Stomach smooth muscle (tissue), 2 donors: ENCODE measurements around the gene STK24.

Experiments used
- H3K27ac ChIP-seq: one replicate; pipeline ENCODE4 v1.7.0; 2013; ENCODE audit warnings: mild to moderate bottlenecking, low read length, inconsistent platforms
- H3K27me3 ChIP-seq, 2 donors: one replicate each; pipeline ENCODE4 v1.7.0; 2013; ENCODE audit warnings: low read length in 2 of 2; ENCODE audit not compliant: insufficient read depth in 2 of 2, control insufficient read depth in 1 of 2
- H3K36me3 ChIP-seq, 2 donors: one replicate each; pipeline ENCODE4 v1.7.0; 2013; ENCODE audit warnings: low read length in 2 of 2; ENCODE audit not compliant: control insufficient read depth in 2 of 2, insufficient read depth in 2 of 2
- H3K4me1 ChIP-seq: one replicate; pipeline ENCODE4 v1.7.0; 2013; ENCODE audit warnings: low read length; ENCODE audit not compliant: control insufficient read depth, insufficient read depth
- H3K4me3 ChIP-seq, 2 donors: one replicate each; pipeline ENCODE4 v1.7.0; 2013; ENCODE audit warnings: low read length in 2 of 2
- H3K9ac ChIP-seq, 2 donors: one replicate each; pipeline ENCODE4 v1.7.0; 2013; ENCODE audit warnings: low read length in 2 of 2, mild to moderate bottlenecking in 1 of 2
- H3K9me3 ChIP-seq, 2 donors: one replicate each; pipeline ENCODE4 v1.7.0; 2013; ENCODE audit warnings: low read length in 2 of 2; ENCODE audit not compliant: control insufficient read depth in 2 of 2
- donor health status: healthy.
- donor health status: Pancreatic carcinoma.

The STK24 gene

GRCh38 chr13:98532254-98532653 is 44.7 kb downstream of the STK24 start:
- Histone ChIP-seq H3K9me3 (no peaks in the 10 kb centered on the region), H3K9ac (no peak overlapping the region), H3K27me3 (no peaks in the 10 kb centered on the region), H3K27ac (no peak overlapping the region), H3K4me3 (no peak overlapping the region), H3K36me3 (peaks cover 0 to 2% of the 10 kb centered on the region in 2 donors), H3K4me1 (peaks cover 20% of the 10 kb centered on the region)

DNA sequence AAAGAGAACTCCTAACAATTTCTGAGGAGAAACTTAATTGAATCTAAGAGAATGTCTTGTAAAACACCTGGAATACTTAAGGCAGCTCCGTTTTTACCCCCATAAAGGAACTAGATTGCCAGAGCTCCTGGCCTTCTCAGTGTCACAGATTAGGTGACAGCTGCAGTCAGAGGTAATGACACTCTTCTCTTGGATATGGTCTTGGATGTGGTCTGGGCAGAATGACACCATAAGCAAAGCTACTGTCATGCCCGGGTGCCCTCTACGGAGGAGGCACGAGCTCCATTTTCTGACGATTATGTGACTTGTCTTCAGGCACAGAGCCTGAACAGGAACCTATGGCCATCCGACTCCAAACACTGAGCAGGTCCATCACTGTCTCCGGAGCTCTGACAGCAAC is 46.7 kb downstream of the STK24 start:
- Histone ChIP-seq H3K9me3 (no peaks in the 10 kb centered on the region), H3K9ac (no peak overlapping the region), H3K36me3 (no peaks in the 10 kb centered on the region), H3K4me3 (no peak overlapping the region), H3K4me1 (peaks cover 22% of the 10 kb centered on the region), H3K27me3 (no peaks in the 10 kb centered on the region), H3K27ac (no peak overlapping the region)

GRCh38 chr13:98529171-98529570 is 47.7 kb downstream of the STK24 start:
- Histone ChIP-seq H3K9ac (no peak overlapping the region), H3K4me3 (no peak overlapping the region), H3K4me1 (peaks cover 30% of the 10 kb centered on the region), H3K9me3 (no peaks in the 10 kb centered on the region), H3K36me3 (no peaks in the 10 kb centered on the region), H3K27me3 (no peaks in the 10 kb centered on the region), H3K27ac (no peak overlapping the region)

GRCh38 chr13:98528663-98529064 is 48.2 kb downstream of the STK24 start:
- Histone ChIP-seq H3K4me3 (no peak overlapping the region), H3K9me3 (no peaks in the 10 kb centered on the region), H3K27me3 (no peaks in the 10 kb centered on the region), H3K9ac (no peak overlapping the region), H3K36me3 (no peaks in the 10 kb centered on the region), H3K4me1 (peaks cover 30% of the 10 kb centered on the region), H3K27ac (no peak overlapping the region)

GRCh38 chr13:98527526-98527925 is 49.4 kb downstream of the STK24 start:
- peaks cover 38% of the 10 kb centered on the region for H3K4me1 ChIP-seq
- no peak overlapping the region for H3K9ac ChIP-seq
- H3K9me3 ChIP-seq, result no peaks in the 10 kb centered on the region
- H3K4me3 ChIP-seq, result no peak overlapping the region
- no peaks in the 10 kb centered on the region for H3K36me3 ChIP-seq
- no peak overlapping the region for H3K27ac ChIP-seq
- H3K27me3 ChIP-seq, result no peaks in the 10 kb centered on the region

GRCh38 chr13:98526182-98526512 is 50.8 kb downstream of the STK24 start:
- Histone ChIP-seq H3K4me1 (peaks cover 46% of the 10 kb centered on the region), H3K36me3 (no peaks in the 10 kb centered on the region)

GRCh38 chr13:98525456-98526181 is 51.3 kb downstream of the STK24 start:
- H3K4me1 ChIP-seq, result peaks cover 46% of the 10 kb centered on the region

More at GRCh38 chr13:98526182-98526512, 50.8 kb downstream of the STK24 start:
- Histone ChIP-seq H3K9ac (no peak overlapping the region), H3K4me3 (no peak overlapping the region), H3K27me3 (no peaks in the 10 kb centered on the region), H3K9me3 (no peaks in the 10 kb centered on the region), H3K27ac (no peak overlapping the region)

DNA sequence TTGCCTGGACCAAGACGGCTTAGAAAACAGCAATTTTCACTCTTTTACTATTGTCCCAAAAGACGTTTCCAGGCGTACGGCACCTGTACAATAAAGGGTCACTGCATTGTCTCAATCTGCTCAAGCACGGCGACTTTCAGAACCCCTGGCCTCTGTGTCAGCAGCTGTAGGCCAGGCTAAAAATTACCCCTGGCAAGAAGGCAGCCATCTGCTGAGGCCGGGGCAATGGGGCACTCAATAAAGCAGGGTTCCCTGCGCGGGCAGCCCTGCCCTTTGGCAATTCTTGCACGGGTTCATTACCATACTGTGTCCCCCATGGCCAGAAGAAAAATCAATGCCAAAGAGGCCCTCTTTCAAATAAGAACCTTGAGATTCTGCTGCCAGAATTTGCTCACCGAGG is 52.1 kb downstream of the STK24 start:
- Histone ChIP-seq H3K27ac (no peak overlapping the region), H3K27me3 (no peaks in the 10 kb centered on the region), H3K9ac (no peak overlapping the region), H3K4me3 (no peak overlapping the region), H3K4me1 (peaks cover 50% of the 10 kb centered on the region), H3K9me3 (no peaks in the 10 kb centered on the region), H3K36me3 (no peaks in the 10 kb centered on the region)

More at GRCh38 chr13:98525456-98526181, 51.3 kb downstream of the STK24 start:
- no peaks in the 10 kb centered on the region for H3K27me3 ChIP-seq
- H3K4me3 ChIP-seq, result no peak overlapping the region
- no peak overlapping the region for H3K9ac ChIP-seq
- H3K27ac ChIP-seq, result no peak overlapping the region
- no peaks in the 10 kb centered on the region for H3K9me3 ChIP-seq
- H3K36me3 ChIP-seq, result no peaks in the 10 kb centered on the region

- H3K36me3 ChIP-seq, result no peaks in the 10 kb centered on the region
- no peak overlapping the region for H3K27ac ChIP-seq
- no peak overlapping the region for H3K4me3 ChIP-seq
- H3K4me1 ChIP-seq, result peaks cover 49% of the 10 kb centered on the region
- H3K9me3 ChIP-seq, result no peaks in the 10 kb centered on the region
- H3K9ac ChIP-seq, result no peak overlapping the region
- H3K27me3 ChIP-seq, result no peaks in the 10 kb centered on the region
Observed at GRCh38 chr13:98524391-98524790, 52.5 kb downstream of the STK24 start.

- H3K9ac ChIP-seq, result no peak overlapping the region
- peaks cover 42% of the 10 kb centered on the region for H3K4me1 ChIP-seq
- H3K4me3 ChIP-seq, result no peak overlapping the region
- peaks cover 0 to 4% of the 10 kb centered on the region in 2 donors for H3K36me3 ChIP-seq
- no peaks in the 10 kb centered on the region for H3K27me3 ChIP-seq
- no peak overlapping the region for H3K27ac ChIP-seq
- no peaks in the 10 kb centered on the region for H3K9me3 ChIP-seq
Observed at GRCh38 chr13:98523455-98524102, 53.3 kb downstream of the STK24 start.

GRCh38 chr13:98522371-98522770 is 54.5 kb downstream of the STK24 start:
- no peaks in the 10 kb centered on the region for H3K27me3 ChIP-seq
- no peak overlapping the region for H3K9ac ChIP-seq
- H3K4me3 ChIP-seq, result no peak overlapping the region
- H3K4me1 ChIP-seq, result peaks cover 41% of the 10 kb centered on the region
- H3K36me3 ChIP-seq, result peaks cover 0 to 4% of the 10 kb centered on the region in 2 donors
- H3K27ac ChIP-seq, result no peak overlapping the region
- H3K9me3 ChIP-seq, result no peaks in the 10 kb centered on the region
